GM21381 (cell line): ENCODE measurements around the gene PSME1.

Experiments used
- ATAC-seq: cut with Tn5 transposase; IDR thresholded peaks from one replicate; pipeline ENCODE4 v1.9.1; 2021; ENCODE audit warnings: mild to moderate bottlenecking, moderate library complexity; ENCODE audit not compliant: unreplicated experiment

Gene PSME1

GRCh38 chr14:24135834-24136683 lies at the start of gene PSME1:
Gene PSME1 (plus strand): TSS chr14:24136194. CDS start chr14:24136263, 69 bp downstream.
- peak; percentile 78 for ATAC-seq

GRCh38 chr14:24087004-24087403 lies 49.0 kb upstream of the PSME1 start:
- no peak for ATAC-seq

- no peak for ATAC-seq
These were observed 47.9 kb upstream of the PSME1 start for GRCh38 chr14:24088095-24088494.

- no peak for ATAC-seq
These were observed 46.1 kb upstream of the PSME1 start for GRCh38 chr14:24089890-24090289.

DNA sequence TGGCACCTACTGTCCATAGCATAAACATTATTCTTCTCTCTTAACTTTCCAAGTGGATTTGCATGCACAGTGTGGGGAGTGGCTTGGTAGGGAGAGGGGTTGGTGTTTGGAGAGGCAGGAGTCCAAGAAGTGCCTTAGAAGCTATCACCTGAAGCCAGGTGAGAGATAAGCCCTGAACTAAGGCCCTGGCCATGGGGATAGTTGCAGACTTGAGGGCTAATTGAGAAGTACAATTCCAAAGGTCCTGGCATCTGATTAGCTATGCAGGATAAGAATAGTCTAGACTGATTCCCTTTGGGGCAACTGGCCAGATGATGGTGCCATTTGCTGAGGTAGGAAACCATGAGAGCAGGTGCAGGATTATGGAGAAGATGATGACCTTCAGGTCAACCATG lies 43.9 kb upstream of the PSME1 start:
- ATAC-seq = no peak

GRCh38 chr14:24092505-24093206 lies 43.3 kb upstream of the PSME1 start:
- no peak for ATAC-seq

- ATAC-seq = no peak
These were observed 42.6 kb upstream of the PSME1 start for GRCh38 chr14:24093207-24093900.

DNA sequence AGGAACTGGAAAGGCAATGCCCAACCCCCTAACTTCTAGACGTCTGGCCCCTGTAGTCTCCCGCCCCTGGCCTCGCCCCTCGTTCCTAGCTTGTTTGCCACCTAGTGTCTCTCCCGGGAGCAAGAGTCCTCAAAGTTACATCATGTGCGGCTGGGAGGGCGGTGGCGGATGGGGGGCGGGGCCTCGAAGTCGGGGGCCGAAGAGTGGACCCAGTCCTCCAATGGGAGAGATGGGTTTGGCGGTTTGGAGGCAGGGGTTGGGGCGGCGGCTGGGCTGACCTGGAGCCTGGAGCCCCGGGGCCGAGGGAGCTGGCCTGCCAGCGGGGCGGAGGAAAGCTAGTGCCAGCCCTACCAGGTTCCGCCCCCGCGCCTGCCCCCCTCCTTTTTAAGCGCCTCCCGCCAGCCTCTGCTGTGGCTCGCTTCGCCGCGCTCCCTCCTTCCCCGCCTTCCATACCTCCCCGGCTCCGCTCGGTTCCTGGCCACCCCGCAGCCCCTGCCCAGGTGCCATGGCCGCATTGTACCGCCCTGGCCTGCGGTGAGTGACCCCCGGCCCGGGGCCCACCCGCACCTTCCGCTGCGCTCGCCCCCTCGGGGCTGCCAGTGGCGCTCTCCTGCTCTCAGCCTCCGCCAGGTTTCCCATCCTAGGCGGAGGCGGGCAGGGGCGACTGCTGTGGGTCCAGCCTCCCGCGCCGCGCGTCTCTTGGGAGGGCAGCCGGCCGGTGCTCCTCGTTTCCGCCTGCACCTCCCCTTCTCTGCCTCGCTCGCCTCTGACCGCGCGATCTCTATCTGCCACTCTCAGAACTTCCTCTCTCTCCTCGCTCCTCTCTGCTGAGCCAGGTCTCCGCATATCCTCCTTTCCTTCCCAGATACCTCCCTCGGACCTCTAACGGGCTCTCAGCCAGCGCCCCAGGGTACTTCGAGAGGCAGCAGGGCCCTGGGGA lies 41.8 kb upstream of the PSME1 start, which contains the start of gene PCK2:
Gene PCK2 (plus strand): TSS at position 411 of the 940 bp plus-strand sequence. CDS start 95 bp downstream, at position 506.
- peak; percentile 51 for ATAC-seq

GRCh38 chr14:24094841-24095270 lies 41.1 kb upstream of the PSME1 start:
- ATAC-seq = no peak

GRCh38 chr14:24095271-24096068 lies 40.5 kb upstream of the PSME1 start:
- peak; percentile 54 for ATAC-seq

- no peak for ATAC-seq
These were observed 39.3 kb upstream of the PSME1 start for GRCh38 chr14:24096545-24097181.

- no peak for ATAC-seq
These were observed 37.6 kb upstream of the PSME1 start for GRCh38 chr14:24098229-24098926.

DNA sequence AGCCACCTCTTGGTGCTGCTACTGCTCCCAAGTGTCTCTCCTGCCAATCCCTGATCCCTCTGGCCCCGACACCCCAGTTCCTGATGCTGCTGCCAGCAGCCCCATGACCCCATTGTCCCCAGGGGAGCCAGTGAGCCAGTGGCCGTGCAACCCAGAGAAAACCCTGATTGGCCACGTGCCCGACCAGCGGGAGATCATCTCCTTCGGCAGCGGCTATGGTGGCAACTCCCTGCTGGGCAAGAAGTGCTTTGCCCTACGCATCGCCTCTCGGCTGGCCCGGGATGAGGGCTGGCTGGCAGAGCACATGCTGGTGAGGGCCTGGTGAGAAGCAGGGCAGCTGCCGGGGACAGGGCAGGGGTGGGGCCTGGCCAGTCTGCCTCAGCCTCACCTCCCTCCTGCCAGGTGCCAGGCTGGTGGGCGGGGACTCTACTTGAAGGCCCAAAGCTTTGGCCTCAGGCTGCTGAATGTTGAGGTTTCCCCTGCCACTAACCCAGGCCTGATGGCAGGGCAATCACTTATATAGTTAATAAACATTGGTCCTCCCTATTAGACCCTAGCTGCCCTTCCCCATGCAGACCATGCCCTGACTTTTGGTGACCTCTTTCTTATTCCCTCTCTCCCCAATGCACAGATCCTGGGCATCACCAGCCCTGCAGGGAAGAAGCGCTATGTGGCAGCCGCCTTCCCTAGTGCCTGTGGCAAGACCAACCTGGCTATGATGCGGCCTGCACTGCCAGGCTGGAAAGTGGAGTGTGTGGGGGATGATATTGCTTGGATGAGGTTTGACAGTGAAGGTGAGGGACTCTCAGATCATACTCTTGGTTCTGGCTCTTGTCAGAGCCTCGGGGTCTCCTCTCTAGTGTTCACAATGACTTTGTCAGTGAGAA lies 36.8 kb upstream of the PSME1 start:
- ATAC-seq = no peak

GRCh38 chr14:24100197-24100981 lies 35.6 kb upstream of the PSME1 start:
- ATAC-seq = no peak

- ATAC-seq = no peak
These were observed 35.0 kb upstream of the PSME1 start for GRCh38 chr14:24100982-24101494.

GRCh38 chr14:24102357-24103048 lies 33.5 kb upstream of the PSME1 start:
- ATAC-seq = no peak
